ENCODE data around the gene AHRR. TPM values are rescaled to one million over a fixed set of nuclear protein-coding genes. Genes with fewer than 3 reads are reported as not detected.
"Not testable (repeated sequence)": the region's sequence is repeated elsewhere in the genome, so short reads cannot be mapped to it uniquely, and the experiment has no call there.

Gene AHRR
- total RNA-seq, 2 donors from 2014 or later = 4.1 to 11.0 TPM

DNA sequence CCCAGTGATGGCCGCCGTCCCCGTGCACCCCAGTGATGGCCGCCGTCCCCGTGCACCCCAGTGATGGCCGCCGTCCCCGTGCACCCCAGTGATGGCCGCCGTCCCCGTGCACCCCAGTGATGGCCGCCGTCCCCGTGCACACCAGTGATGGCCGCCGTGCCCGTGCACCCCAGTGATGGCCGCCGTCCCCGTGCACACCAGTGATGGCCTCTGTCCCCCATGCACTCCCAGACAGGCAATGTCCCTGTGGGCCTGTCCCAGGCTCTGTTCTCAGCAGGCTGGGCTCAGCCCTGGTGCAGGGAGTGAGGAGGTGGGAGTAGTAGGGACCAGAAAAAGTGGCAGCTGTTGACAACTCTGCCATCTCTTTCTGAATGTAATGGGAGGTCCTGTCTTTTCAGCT is 11.7 kb upstream of the AHRR start:
- not testable (repeated sequence) for ATAC-seq; H3K27ac Mint-ChIP-seq; H3K4me3 Mint-ChIP-seq; H3K36me3 Mint-ChIP-seq; H3K4me1 Mint-ChIP-seq (ENCODE audit: low read depth in 2 of 2); H3K9me3 Mint-ChIP-seq; DNase-seq (ENCODE audit: low spot score); H3K27me3 Mint-ChIP-seq

DNA sequence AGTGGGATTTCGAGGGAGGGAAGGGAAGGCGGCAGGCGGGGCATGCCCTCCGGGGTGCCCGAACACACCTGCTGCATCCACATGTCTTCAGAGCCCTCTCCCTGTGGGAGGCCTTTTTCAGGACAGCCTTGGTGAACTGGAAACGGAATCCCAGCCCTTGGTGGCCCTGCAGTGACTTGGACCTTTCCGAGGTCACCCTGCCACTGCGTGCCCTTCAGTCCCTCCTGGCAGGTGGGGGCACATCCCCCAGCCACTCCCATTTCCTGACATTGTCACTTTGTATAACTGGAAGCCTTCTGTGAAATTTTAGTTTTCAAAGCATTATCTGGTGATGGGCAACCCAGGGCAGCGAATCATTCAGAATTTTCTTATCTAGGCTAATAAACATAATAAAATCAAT is 11.0 kb upstream of the AHRR start:
- H3K9me3 Mint-ChIP-seq = no peaks in the 10 kb centered on the region
- no peak for DNase-seq (ENCODE audit: low spot score)
- H3K27me3 Mint-ChIP-seq = no peaks in the 10 kb centered on the region
- peaks cover 0 to 5% of the 10 kb centered on the region in 2 donors for H3K4me1 Mint-ChIP-seq (ENCODE audit: low read depth in 2 of 2)
- H3K4me3 Mint-ChIP-seq = no peak overlapping the region
- no peak for ATAC-seq
- no peaks in the 10 kb centered on the region for H3K36me3 Mint-ChIP-seq
- H3K27ac Mint-ChIP-seq = no peak overlapping the region

DNA sequence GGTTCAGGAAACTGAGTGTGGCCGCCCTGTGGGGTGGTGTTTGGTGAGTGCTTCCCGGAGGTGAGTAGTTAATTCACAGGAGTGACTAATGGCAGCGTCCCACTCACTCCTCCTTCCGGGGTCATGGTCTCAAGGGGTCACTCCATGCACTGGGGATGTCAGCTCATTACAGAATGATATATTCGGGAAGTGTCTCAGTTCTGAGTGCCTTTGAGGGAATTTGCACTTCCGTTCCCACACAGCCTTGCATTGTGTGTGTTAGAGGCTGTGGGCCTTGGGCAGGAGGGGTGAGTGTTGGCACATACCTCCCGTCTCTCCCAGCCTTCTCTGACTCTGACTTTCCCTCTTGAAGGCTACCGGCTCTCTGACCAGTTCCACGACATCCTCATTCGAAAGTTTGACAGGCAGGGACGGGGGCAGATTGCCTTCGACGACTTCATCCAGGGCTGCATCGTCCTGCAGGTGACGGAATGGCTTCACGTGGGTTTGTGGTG is 10.5 kb upstream of the AHRR start:
- Mint-ChIP-seq H3K4me1 (ENCODE audit: low read depth in 2 of 2) (peaks cover 0 to 5% of the 10 kb centered on the region in 2 donors), H3K36me3 (no peaks in the 10 kb centered on the region), H3K4me3 (no peak overlapping the region), H3K27ac (no peak overlapping the region), H3K27me3 (no peaks in the 10 kb centered on the region), H3K9me3 (no peaks in the 10 kb centered on the region)
- ATAC-seq (no peak), DNase-seq (ENCODE audit: low spot score) (no peak)

DNA sequence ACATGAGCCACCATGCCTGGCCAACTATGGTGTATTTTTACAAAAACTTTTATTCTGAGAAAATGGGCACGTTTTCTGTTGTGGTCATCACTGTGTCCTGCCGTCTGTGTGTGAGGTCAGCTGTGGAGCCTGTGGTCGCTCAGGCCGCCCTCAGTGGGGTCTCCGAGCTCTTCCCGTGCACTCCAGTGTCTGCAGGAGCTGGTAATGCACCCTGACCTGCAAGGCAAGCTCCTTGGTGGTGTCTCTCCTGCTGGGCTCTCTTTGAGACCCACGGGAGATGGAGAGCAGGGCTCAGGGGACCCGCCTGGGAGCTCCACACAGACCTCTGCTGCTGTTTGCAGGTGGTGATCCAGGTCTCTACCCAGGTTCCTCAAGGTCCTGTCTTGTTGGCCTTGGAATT is 9.6 kb upstream of the AHRR start:
- DNase-seq (ENCODE audit: low spot score) = no peak
- H3K9me3 Mint-ChIP-seq = no peaks in the 10 kb centered on the region
- H3K4me3 Mint-ChIP-seq = no peak overlapping the region
- no peak for ATAC-seq
- no peak overlapping the region for H3K27ac Mint-ChIP-seq
- peaks cover 0 to 5% of the 10 kb centered on the region in 2 donors for H3K4me1 Mint-ChIP-seq (ENCODE audit: low read depth in 2 of 2)
- no peaks in the 10 kb centered on the region for H3K36me3 Mint-ChIP-seq
- no peaks in the 10 kb centered on the region for H3K27me3 Mint-ChIP-seq

DNA sequence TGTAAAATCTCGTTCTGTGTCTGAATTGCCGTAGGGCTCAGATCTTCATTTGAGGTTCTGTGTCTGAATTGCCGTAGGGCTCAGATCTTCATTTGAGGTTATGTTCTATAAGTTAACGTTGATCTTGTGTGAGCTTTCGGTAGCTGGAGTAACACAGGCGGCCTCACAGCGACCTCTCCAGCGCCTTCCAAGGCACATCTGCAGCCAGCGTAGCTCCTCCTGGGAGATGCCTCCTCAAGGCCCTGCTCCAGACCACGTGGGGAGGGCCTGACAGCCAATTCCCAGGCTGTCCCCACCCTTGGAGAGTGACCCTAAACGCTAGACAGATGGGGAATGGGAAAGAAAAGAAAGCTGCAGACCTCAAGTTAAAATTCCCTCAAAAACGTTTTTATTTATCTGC is 8.7 kb upstream of the AHRR start:
- no peaks in the 10 kb centered on the region for H3K27me3 Mint-ChIP-seq
- H3K36me3 Mint-ChIP-seq = no peaks in the 10 kb centered on the region
- H3K27ac Mint-ChIP-seq = no peak overlapping the region
- no peak for DNase-seq (ENCODE audit: low spot score)
- no peak overlapping the region for H3K4me3 Mint-ChIP-seq
- H3K4me1 Mint-ChIP-seq (ENCODE audit: low read depth in 2 of 2) = peaks cover 0 to 5% of the 10 kb centered on the region in 2 donors
- no peak for ATAC-seq
- H3K9me3 Mint-ChIP-seq = no peaks in the 10 kb centered on the region

DNA sequence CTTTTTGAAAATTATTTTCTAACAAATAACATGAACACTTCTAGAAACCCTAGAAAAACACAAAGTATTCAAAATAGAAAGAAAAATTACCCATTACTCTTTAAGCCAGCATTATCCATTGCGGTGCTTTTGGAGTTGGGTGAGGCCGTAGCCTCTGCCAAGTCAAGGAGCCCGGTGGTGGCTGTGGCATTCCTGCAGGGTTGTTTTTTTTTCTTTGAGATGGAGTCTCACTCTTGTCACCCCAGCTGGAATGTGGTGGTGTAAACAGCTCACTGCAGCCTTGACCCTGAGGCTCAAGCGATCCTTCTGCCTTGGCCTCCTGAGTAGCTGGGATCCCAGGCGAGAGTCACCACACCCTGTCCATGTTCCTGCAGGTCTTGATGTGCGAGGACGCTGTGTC is 8.2 kb upstream of the AHRR start:
- H3K36me3 Mint-ChIP-seq = no peaks in the 10 kb centered on the region
- ATAC-seq = no peak
- no peaks in the 10 kb centered on the region for H3K27me3 Mint-ChIP-seq
- H3K4me3 Mint-ChIP-seq = no peak overlapping the region
- DNase-seq (ENCODE audit: low spot score) = no peak
- peaks cover 0 to 5% of the 10 kb centered on the region in 2 donors for H3K4me1 Mint-ChIP-seq (ENCODE audit: low read depth in 2 of 2)
- H3K27ac Mint-ChIP-seq = no peak overlapping the region
- no peaks in the 10 kb centered on the region for H3K9me3 Mint-ChIP-seq

DNA sequence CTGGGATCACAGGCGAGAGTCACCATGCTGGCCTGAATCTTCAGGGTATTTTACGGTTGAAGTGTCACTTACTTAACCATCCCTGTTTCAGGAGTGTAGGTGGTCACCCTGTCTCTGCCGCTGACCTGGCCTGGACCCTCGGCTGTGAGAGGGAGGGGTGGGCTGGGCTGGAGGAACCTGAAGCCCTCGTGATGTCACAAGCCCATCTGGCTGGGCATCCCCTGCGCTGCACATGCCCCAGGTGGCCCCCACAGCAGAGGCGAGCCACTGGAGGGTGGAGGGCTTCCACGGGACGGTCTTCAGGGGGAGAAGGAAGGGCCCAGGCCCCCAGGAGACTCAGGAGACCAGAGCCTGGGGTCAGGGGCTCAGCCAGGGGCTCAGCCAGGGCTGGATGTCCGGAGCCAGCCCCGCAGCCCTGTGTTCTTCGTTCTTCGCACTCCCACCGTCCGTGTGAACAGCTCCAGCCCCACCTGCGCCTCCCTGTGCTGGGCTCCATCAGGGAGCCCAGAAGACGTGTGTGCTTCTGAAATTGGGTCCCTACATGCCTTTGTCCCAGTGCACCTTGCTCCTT is 7.6 kb upstream of the AHRR start:
- DNase-seq (ENCODE audit: low spot score) = no peak
- H3K27ac Mint-ChIP-seq = no peak overlapping the region
- H3K27me3 Mint-ChIP-seq = no peaks in the 10 kb centered on the region
- no peaks in the 10 kb centered on the region for H3K9me3 Mint-ChIP-seq
- H3K4me3 Mint-ChIP-seq = no peak overlapping the region
- H3K36me3 Mint-ChIP-seq = no peaks in the 10 kb centered on the region
- ATAC-seq = no peak
- peaks cover 0 to 5% of the 10 kb centered on the region in 2 donors for H3K4me1 Mint-ChIP-seq (ENCODE audit: low read depth in 2 of 2)

DNA sequence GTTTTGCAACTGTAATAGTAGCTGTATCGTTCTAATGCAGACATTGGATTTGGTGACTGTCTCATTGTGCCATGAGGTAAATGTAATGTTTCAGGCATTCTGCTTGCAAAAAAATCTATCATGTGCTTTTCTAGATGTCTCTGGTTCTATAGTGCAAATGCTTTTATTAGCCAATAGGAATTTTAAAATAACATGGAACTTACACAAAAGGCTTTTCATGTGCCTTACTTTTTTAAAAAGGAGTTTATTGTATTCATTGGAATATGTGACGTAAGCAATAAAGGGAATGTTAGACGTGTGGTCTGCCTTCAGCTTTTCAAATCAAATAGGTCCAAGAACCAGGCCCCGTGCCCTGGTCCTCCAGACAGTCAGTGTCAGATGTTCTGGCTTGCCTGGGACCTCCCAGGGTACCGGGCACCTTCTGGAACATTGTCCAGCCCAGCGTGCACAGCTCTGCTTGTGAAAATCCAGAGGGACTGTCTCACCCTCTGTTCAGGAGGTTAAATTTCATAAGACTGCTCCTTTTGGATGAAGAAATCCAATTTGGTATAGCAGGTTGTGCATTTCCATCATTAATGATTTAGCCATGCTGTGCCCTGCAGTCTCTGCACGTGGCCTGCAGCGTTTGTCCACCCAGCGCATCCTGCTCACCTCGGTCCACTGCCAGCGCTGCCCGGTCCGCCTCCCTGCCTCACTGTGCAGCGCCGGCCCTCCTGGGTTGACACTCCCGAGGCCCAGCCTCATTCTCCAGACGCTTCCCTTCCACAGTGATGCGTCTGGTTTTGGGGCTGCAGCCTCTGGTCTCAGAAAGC is 6.6 kb upstream of the AHRR start:
- no peak overlapping the region for H3K27ac Mint-ChIP-seq
- H3K36me3 Mint-ChIP-seq = no peaks in the 10 kb centered on the region

DNA sequence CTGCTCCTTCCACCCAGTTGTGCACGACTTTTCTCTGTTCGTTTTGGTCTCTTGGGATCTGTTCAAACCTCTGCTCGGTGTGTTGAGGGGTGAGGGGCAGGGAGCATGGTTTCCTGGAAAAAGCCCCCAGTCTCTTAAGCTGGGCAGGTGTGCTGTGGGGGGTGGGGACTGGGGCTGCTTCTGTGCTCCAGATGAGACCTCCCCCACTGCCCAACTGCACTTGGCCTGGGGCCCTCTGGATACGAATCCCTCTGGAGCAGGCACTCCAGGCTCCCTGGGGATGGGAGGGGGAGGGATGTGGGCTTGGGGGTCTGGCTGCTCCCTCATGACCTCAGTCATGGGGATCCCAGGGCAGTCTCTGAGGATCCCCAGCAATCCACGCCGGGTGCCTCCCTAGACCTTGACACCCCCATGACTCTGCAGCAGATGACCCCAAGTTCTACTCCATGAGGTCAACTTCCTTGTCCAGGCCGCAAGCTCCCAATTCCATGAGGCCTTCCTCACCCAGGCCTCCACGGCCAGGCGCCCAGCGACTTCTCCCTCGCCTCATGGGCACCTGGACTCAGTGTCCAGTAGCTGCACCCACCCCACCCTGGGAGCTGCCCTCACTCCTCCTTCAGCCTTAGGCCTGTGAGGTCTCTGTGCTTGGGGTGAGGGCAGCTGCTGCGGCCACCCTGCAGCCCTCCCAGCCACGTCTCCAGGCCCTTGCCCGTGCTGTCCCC is 5.9 kb upstream of the AHRR start:
- ATAC-seq (no peak), DNase-seq (ENCODE audit: low spot score) (no peak)
- peaks cover 0 to 9% of the 10 kb centered on the region in 2 donors for H3K4me1 Mint-ChIP-seq (ENCODE audit: low read depth in 2 of 2)
- H3K27ac Mint-ChIP-seq = no peak overlapping the region
- H3K27me3 Mint-ChIP-seq = peaks cover 0 to 4% of the 10 kb centered on the region in 2 donors
- H3K9me3 Mint-ChIP-seq = no peaks in the 10 kb centered on the region
- no peaks in the 10 kb centered on the region for H3K36me3 Mint-ChIP-seq
- no peak overlapping the region for H3K4me3 Mint-ChIP-seq

More for the DNA sequence above, 6.6 kb upstream of the AHRR start:
- DNase-seq (ENCODE audit: low spot score) (no peak), ATAC-seq (no peak)
- Mint-ChIP-seq H3K27me3 (no peaks in the 10 kb centered on the region), H3K9me3 (no peaks in the 10 kb centered on the region), H3K4me3 (no peak overlapping the region), H3K4me1 (ENCODE audit: low read depth in 2 of 2) (peaks cover 0 to 5% of the 10 kb centered on the region in 2 donors)

DNA sequence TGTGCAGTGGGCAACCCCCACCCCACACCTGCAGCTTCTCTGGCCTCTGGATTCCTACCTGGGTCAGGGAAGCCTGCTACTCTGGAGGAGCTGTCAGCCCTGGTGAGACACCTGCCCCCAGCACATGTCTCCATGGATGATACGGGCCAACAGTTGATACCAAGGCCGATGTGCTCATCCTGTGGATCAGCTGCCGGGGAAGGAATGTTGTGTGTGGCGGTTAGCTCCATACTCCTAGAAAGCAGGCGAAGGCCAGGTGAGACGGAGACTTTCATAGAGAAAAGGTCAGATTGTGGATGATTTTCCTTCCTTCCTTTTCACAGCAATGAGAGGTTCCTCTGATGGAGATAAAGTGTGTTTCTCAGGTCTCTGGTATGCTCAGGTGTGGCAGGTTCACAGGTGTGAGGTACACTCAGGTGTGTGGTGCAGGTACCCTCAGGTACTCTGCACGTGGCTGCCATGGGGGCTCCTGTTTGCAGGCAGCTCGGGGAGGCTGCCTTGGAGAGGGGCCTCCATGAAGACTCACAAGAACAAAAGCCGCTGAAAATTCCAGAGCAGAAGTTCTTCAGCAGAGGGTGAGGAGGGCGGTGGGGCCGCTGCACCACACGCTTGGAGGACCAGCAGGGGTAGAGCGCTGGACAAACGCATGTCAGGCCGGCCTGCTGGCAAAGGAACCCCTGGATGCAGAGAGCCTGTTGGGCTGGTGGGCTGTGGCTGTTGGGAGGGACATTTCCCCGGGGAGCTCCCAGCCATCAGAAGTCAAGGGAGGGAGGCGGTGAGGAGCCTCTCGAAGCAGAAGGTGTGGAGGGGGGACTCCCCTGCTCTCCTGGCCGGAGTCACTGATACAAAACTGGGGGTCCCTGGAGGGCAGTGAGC is 5.1 kb upstream of the AHRR start:
- Mint-ChIP-seq H3K9me3 (no peaks in the 10 kb centered on the region), H3K27ac (no peak overlapping the region), H3K27me3 (peaks cover 0 to 4% of the 10 kb centered on the region in 2 donors), H3K4me1 (ENCODE audit: low read depth in 2 of 2) (peaks cover 0 to 5% of the 10 kb centered on the region in 2 donors), H3K36me3 (no peaks in the 10 kb centered on the region), H3K4me3 (no peak overlapping the region)
- ATAC-seq (no peak), DNase-seq (ENCODE audit: low spot score) (no peak)

DNA sequence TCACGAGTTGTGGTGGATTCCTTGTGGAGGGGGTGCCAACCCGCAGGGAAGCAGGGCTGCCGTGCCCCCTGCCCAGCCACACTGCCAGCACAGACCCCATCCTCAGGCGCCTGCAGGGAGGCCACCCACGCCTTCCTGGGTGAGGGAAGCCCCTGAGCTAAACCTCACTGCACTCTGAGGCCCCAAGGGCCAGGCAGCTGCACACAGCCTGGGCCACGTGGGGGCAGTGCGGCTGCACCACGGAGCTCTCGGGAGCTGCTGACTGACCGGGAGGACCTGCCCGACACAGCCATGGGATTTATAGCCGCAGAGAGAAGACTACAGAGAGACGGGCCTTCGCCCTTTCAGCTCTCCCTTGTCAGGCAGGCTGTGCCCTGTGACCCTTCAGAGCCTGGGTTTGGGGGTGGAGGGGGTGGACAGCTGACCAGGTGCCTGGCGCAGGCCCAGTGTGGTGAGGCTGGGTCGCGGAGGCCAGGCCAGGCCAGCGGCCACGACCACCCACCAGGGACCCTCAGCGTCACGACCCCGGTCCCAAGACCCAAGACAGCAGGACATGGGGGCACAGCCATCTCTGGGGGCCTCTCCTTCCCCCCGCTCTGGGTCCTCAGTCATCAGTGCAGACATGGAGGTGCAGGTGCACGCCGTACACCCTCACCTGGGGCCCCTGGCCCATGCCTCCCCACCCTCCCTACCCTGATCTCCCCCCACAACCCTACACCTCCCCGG is 4.3 kb upstream of the AHRR start:
- ATAC-seq = peak in 1 of 2 donors; percentile 71
- H3K27ac Mint-ChIP-seq = no peak overlapping the region
- no peak overlapping the region for H3K4me3 Mint-ChIP-seq

DNA sequence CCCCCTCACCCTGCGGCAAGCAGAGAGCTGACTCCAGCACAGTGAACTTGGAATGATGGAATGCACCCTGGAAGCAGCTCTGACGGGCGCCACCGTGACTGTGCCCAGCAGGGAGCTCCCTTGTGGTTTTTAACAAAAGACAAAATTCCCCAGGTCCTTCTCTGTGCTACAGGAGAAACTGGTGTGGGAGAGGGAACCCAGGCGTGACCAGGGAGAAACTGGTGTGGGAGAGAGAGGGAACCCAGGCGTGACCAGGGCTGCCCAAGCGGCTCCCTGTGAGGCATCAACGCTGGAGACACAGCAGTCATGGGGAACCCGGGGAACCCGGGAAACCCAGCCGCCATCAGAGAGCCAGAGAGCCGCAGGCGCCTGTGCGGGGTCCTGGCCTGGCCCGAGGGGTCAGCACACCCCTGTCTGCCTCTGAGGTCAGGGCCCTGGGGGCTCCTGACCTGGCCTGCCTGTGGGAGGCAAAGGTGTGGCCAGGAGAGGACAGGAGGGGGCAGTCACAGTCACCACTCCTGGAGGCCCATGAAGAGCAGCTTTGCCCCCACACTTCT is 3.1 kb upstream of the AHRR start:
- Mint-ChIP-seq H3K4me1 (ENCODE audit: low read depth in 2 of 2) (peaks cover 0 to 5% of the 10 kb centered on the region in 2 donors), H3K27ac (no peak overlapping the region), H3K9me3 (no peaks in the 10 kb centered on the region), H3K27me3 (peaks cover 3 to 4% of the 10 kb centered on the region in 2 donors), H3K36me3 (no peaks in the 10 kb centered on the region), H3K4me3 (no peak overlapping the region)
- no peak for DNase-seq (ENCODE audit: low spot score)
- ATAC-seq = no peak

More for the DNA sequence above, 4.3 kb upstream of the AHRR start:
- DNase-seq (ENCODE audit: low spot score) = no peak
- H3K4me1 Mint-ChIP-seq (ENCODE audit: low read depth in 2 of 2) = peaks cover 0 to 5% of the 10 kb centered on the region in 2 donors
- H3K27me3 Mint-ChIP-seq = peaks cover 0 to 4% of the 10 kb centered on the region in 2 donors
- no peaks in the 10 kb centered on the region for H3K9me3 Mint-ChIP-seq
- H3K36me3 Mint-ChIP-seq = no peaks in the 10 kb centered on the region

Data from natural killer cell treated with Interleukin-12 subunit alpha and Interleukin-12 subunit beta and Interleukin-15 and Interleukin-18, amount 100 ng/mL, for 72 hours (primary cell).